A172 (cell line): ENCODE data around the gene SASH3. TPM values are rescaled to one million over a fixed set of nuclear protein-coding genes. Genes with fewer than 3 reads are reported as not detected.

Experiments
- DNase-seq: peaks from one replicate; pipeline ENCODE4 v3.0.0-alpha.2; 2015; ENCODE audit warnings: low spot score
- total RNA-seq: library from RNA; depleted of rRNA; stranded (reverse); fragments of >200 nt; shearing (Covaris generic); gene quantifications from 2 replicates; pipeline ENCODE4 v1.2.3, GENCODE V29; 2014

Gene SASH3
- total RNA-seq, 1 experiment from 2014 or later = not detected

- no peak for DNase-seq
These were observed 3.6 kb downstream of the SASH3 start for GRCh38 chrX:129783291-129783713.

- no peak for DNase-seq
These were observed 4.6 kb downstream of the SASH3 start for GRCh38 chrX:129784371-129784770.

DNA sequence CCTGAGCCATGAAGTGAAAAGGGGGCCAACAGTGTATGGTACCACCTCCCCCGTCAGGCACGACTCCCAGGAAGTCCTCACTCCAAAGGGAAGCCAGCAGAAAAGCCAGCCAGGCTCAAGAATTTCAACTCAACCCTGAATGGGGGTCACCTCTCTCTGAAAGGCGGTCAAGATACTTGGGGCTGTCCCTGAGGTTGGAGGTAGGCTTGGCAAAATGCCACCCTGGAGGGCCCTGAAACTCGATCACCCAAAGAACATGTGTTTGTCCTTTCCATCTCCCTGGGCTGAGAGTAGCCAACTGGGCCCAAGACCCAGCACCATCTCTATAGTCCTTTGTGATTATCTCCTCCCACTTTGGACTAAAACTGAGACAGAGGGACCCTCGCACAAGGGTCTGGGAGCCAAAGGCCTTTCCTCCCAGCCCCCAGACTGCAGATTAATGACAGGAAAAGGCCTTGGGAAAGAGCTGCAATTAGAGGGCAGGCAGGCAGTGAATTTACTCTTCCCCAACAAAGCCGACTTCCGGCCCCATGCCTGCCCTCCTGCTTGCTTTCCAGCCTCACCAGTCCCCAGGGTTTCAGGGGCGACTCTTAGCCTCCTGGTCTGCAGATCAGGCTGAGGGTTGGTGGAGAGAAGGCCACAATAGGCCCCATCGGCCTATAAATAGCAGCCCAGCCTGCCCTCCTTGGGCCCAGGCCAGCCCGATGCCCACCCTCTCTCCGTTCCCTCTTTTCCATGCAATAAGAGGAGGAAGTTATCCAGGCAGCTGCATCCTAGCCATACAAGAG is 5.6 kb downstream of the SASH3 start:
- DNase-seq = no peak

- DNase-seq = no peak
These were observed 6.5 kb downstream of the SASH3 start for GRCh38 chrX:129786210-129786651.

DNA sequence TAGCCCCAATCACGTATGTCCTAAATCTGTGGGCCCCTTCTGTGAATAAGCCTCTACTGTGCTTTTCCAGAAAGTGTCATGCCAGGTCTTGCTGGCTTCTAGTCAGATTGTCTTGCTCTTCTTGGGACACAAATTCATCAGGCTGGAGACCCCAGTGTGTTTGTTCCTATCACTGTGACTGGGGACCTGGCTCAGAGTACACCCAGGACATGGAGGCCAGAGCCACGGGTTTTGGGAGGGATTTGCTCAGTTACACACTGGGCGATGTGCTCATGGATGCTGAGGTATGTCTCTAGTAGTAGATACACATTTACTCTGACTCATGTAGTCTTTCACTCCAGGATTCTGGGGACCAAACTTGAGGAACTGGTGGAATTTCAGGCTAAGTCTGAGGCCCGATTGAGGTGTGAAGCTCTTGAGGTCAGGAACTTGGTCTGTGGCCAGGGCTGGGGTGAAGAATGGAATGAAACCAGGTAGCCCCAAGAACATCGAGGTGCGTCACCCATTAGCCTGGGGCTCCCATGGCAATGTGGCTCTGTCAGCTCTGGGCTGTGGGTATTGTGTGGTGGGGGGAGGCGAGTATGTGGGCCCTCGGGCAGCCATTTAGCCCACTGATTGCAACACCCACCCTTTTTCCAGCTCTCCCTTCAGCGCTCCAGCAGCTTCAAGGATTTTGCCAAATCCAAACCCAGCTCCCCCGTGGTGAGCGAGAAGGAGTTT is 7.7 kb downstream of the SASH3 start:
- DNase-seq = no peak

DNA sequence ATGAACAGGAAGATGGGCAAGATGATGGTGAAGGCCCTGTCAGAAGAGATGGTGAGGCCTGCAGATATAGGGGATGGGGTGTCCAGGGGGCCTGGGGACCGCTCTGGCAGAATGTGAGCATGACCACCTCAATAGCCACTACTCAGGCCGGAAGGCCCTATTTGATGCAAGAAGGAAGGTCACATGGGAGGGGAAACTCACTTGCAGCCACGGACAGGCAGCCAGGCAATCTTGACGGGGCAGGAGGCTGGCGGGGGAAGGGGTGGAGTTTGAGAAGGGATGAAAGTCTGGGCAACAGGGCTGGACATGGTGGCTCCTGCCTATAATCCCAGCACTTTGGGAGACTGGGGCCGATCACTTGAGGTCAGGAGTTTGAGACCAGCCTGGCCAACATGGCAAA is 8.8 kb downstream of the SASH3 start:
- DNase-seq = no peak

DNA sequence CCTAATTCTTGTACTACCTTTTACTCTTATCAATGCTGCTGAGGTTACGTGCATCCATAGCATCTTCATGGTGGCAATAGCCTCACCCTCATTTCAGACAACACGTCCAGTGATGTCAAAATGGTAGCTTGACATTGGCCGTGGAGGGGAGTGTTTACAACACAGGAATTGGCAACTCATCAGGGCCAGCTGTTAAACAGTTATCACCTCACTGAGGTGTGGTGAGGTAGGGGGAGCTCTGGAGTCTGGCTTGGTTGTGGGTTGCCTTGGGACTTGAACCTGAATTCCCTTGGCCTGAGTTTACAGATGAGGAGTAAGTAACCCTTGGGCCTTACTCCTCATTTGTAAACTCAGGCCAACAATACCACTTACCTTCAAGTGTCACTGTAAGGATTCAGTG is 10.4 kb downstream of the SASH3 start:
- no peak for DNase-seq

DNA sequence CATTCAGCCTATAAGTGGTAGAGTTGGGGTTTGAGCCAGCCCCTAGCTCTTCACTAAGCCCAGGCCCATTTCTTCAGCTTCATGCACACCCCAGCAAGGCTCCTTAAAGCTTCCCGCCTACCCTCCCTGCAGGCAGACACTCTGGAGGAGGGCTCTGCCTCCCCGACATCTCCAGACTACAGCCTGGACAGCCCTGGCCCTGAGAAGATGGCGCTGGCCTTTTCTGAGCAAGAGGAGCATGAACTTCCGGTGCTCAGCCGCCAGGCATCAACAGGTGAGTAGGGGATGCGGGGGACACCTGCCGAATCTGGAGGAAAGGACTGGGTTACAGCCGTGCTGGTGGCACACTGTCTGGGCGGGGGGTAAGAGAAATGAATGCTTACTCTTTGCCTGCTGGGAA is 11.1 kb downstream of the SASH3 start:
- no peak for DNase-seq

- DNase-seq = no peak
These were observed 11.6 kb downstream of the SASH3 start for GRCh38 chrX:129791336-129791735.

DNA sequence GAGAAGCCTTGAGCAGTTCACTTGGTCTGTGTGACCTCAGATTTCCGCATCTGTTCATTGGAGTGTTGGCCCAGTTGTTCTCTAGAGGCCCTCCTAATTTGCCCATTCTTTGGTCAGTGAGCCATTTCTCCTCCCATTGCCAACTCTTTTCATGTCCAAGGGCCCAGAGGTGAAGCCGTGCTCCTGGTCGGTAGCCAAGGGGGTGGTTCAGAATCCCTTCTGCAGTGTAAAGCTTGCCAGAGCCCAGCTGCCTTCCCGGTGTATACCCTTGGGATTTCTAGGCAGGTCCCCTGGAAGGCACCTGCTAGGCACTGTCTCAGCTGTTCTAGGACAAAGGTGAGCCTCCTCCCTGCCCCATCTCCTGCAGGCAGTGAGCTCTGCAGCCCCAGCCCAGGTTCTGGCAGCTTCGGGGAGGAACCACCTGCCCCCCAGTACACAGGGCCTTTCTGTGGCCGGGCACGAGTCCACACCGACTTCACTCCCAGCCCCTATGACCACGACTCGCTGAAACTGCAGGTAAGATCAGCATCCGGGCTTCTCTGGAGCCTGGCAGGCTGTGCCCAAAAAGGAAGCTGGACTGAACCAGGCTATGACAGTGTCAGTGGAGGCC is 12.3 kb downstream of the SASH3 start:
- DNase-seq = no peak

DNA sequence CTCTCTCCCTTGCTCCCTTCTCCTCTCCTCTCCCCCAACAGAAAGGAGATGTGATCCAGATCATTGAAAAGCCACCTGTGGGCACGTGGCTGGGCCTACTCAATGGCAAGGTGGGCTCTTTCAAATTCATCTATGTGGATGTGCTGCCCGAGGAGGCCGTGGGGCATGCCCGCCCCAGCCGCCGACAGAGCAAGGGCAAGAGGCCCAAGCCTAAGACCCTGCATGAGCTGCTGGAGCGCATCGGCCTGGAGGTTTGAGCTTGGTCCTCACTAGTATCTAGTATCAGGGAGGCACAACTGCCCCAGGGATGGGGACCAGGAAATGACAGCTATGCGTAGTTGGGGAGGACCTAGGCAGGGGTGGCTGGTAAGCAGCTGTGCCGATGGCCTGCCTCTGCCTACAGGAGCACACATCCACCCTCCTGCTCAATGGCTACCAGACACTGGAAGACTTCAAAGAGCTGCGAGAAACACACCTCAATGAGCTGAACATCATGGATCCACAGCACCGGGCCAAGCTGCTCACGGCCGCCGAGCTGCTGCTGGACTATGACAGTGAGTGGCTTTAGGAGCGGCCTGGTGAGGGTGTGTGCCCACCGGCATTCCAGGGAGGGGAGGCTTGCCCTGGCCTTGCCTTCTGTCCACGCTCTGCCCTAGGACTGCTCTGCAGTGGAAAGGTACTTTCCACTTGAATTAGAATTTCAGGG is 13.0 kb downstream of the SASH3 start:
- no peak for DNase-seq

GRCh38 chrX:129793604-129794191 is 13.9 kb downstream of the SASH3 start:
- no peak for DNase-seq

DNA sequence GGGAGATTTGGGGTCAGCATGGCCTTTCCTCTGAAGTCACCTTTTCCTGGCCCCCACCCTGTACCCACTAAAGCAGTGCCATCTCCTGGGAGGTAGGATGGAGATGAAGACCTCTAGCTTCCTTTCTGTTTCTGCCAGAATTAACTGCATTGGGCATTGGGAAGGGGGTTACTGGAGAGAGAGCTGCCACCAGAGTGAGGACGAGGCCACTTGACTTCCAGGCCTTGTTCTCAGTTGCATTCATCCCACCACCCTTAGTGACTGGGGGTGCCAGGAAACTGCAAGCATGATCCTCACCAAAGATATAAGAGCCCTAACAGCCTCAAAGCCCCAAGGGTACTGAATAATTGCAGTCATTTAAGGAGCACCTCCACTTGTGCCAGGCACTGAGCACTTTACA is 15.8 kb downstream of the SASH3 start:
- no peak for DNase-seq

DNA sequence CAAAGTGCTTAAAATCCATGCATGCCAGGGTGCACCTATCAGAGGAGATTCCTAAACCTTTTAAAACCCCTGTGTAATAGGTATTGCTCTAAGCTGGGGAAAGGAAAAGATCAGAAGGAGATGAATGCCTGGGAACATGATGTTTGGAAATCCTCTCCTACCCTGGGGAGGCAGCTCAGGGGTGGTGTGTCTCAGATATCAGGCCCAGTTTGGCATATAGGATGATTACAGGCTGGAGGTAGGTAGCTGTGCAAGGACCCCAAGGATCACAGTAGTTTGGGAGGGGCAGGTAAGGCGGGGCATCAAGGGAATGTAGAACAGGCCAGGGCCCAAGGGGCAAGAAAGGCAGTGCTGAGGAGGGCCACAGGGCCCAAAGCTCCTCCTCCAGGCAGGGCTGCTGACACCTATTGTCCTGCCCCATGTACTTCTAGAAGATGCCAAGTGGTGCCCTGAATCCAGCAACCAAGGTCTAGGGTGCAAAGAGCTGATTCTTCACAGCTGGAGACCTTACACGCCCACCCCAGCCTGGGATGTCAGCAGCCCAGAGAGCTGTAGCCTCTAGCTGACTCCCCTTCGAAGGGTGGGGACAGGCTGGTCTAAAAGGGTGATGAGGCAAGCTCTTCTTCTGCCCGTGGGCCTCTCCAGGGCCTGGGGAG is 17.6 kb downstream of the SASH3 start:
- no peak for DNase-seq

DNA sequence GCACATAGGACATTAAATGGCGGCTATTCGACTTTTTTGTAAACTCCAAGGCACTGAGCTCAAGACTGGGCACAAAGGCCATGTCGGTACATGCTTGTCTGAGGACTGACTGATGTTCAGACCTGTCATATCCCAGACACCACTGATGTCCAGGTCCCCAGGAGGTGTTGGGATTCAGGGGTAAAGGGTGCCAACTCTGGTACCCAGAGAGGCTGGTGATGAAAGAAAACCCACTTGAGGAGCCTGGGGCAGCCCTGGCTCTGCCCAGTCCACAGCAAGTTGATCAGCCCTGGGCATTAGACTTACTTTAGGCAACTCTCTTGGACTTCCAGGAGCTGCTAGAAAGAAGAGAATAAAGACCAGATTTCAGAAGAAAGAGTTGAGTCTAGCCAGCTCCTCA is 18.7 kb downstream of the SASH3 start:
- DNase-seq = no peak

- no peak for DNase-seq
These were observed 19.1 kb downstream of the SASH3 start for GRCh38 chrX:129798888-129799287.

- DNase-seq = no peak
These were observed 20.4 kb downstream of the SASH3 start for GRCh38 chrX:129800186-129800585.

GRCh38 chrX:129802863-129803262 is 23.1 kb downstream of the SASH3 start:
- DNase-seq = no peak

DNA sequence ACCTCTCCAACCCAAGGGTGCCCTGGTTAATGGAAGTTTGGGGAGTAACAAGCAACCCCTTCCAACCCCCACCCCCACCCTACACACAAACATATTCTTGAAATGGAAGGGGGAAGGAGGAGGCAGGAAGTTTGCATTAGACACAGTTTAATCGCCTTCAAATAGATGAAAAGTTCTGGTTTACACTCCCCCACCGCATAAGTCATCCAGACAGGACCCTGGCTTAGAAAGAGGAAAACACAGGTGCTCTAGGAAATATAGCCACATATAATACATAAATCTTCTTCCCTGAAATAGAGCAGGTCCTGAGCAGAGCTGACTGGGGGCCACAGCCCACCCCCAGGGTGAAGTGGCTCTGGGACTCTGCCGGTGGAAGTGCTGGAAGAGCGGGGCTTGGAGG is 25.1 kb downstream of the SASH3 start:
- DNase-seq = no peak

- no peak for DNase-seq
These were observed 28.5 kb downstream of the SASH3 start for GRCh38 chrX:129808158-129808828.
